Activated CD4-positive, alpha-beta T cell treated with anti-CD3 and anti-CD28 coated beads for 48 hours (primary cell): ENCODE measurements around the gene FBN1.

Source experiments
- DNase-seq: peaks from one replicate; pipeline ENCODE4 v3.0.0-alpha.2; 2020

Gene FBN1

GRCh38 chr15:48388910-48389309 lies 256.6 kb downstream of the FBN1 start:
- no peak for DNase-seq

DNA sequence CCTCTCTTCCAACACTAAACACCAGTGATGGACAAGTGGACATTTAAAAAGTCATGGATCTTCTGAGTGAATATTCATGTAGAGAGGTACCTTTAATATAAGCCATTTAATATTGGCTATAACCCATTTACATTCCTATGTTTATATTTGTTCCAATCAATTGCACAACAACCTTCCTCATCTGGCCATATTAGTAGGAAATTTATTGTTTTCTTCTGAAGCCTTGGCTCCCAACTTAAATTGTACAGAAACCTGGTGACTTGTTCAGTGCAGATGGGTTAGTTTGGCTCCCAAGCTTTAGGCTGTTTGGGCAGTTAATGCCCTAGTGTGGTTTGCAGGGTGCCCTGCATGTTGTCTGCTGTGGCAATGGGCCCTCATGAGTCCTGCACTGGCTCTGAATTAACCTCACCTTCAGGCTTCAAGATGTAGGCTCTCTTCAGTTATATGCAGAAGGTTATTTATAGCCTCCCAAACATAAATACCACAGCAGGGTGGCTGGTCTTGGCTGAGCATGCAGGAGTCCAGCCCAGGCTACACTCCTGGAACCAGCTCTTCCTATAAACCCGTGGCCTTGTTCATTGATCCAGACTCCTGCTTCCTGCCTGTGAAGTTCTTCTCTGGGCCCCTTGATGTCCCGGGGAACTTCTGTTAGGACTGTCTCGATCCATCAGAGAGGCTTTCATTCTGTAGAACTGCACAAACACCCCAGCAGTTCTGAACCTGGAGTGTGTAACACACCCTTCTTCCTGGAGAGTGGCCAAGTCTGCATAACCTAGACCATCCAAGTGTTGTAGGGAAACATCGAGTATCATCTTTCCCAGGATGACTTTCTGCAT lies 257.3 kb downstream of the FBN1 start:
- no peak for DNase-seq

DNA sequence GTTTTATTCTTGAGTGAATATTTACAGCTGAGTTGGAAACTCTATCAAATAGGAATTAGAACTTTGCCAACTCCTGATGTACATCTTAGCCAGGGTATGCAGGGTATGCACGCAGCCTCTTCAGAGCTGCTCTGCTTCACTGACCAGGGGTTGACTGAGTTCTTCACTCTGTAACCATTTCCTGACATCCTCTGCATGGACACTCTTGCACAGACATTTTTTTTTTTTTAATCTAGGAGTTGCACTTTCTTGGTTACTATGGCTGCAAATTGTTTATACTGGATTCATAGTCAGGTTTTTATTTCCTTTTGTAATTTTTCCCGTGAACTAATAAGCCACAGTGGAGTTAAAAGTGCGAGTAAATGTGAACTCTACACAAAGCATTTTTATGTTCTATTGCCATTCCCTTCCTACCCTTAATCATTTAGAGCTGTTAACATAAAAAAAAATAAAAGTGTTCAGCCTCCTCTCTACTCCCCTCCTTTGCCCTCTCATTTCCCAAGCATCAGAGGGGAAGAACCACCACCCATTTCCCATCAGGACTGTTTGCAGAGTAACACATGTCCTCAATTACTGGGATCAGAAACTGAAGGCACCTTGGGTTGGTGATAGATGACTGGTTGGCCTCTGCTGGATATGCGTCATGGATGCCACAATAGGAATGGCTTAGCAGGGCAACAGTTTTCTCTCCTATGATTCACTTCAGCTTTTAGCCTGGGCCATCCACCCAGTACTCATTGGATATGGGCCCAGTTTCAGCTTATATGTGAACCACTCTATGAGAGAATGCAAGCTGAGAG lies 260.3 kb downstream of the FBN1 start:
- DNase-seq = no peak

DNA sequence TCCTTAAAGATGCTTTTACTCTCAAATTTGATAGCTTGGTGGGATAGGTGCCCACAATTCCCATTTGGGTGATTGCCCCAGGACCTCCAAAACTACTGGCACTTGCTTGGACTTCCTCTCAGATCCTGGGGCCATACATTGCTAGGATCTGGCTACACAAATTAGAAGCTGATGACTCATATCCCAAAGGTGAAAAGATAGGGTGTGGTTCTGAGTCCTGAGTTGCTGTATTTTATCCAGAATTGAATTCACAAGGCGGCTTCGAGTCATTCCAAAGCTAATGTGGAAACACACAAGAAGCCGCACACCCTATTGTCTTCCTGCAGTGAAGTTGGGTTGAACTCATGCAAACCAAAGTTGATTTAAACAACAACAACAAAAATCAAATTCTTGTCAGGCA lies 260.9 kb downstream of the FBN1 start:
- no peak for DNase-seq

DNA sequence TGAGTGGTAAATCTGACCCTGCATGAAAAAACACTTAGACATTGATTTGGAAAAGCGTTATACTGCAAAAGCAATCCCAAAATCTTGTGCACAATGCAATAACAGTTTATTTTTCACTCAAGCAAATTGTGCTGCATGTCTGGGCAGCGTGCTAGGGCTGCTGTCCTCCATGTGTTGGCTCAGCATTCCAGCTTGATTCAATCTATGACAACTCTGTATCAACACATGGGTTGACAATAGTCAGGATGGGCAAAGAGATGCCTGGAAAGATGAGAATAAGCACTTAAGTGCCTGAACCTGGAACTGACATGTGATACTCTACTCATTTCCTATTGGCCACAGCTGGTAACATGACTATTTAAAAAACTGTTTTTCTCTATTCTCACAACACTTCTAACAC lies 262.5 kb downstream of the FBN1 start:
- DNase-seq = no peak

DNA sequence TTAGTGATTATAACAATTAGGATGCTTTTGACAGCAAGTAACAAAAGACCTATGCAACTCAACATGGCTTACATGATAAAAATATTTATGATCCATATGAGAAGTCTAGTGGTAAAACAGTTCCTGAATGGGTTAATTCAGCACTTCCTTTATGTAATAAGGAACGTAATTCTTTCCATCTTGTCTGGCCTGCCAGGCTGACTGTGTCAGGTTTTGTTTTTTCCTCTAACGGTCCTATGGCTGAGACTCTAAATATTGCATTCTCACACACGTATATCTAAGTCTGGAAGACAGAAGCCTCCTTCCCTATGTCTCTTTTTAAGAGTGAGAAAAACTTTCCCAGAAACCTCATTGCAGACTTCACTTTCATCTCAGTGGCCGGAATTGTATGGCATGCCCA lies 263.6 kb downstream of the FBN1 start:
- no peak for DNase-seq

DNA sequence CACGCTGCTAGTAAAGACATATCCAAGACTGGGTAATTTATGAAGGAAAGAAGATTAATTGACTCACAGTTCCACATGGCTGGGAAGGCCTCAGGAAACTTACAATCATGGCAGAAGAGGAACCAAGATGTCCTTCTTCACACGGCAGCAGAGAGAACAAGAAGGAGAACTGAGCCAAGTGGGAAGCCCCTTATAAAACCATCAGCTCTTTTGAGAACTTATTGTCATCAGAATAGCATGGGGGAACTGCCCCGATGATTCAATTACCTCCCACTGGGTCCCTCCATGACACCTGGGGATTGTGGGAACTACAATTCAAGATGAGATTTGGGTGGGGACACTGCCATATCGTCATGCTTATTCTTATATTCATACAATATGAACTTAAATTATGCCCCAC lies 265.3 kb downstream of the FBN1 start:
- DNase-seq = no peak

DNA sequence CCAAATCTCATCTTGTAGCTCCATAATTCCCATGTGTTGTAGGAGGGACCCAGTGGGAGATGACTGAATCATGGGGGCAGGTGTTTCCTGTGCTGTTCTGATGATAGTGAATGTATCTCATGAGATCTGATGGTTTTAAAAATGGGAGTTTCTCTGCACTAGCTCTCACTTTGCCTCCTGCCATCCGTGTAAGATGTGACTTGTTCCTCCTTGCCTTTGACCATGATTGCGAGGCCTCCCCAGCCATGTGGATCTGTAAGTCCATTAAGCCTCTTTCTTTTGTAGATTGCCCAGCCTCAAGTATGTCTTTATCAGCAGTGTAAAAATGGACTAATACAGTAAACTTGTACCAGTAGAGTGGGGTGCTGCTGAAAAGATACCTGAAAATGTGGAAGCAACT lies 269.7 kb downstream of the FBN1 start:
- no peak for DNase-seq

DNA sequence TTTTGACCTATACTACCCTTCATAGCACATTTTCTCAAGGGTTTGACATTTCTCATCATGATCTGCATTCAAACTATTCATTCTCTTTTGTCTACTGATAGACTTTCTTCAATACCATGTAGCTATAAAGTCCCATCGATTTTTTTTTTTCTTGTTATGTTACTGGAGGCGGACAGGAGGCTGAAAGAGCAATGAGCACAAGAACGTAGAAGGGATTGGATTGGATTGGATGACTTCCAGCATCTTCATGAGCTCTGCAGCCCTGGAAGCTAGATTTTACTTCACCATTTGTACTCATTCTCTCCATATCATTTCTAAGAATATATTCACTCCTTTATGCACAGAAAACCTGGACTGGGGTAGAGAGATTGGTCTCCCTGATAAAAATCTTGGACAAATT lies 271.0 kb downstream of the FBN1 start:
- no peak for DNase-seq

- no peak for DNase-seq
Observed at GRCh38 chr15:48373821-48374451, 271.6 kb downstream of the FBN1 start.

GRCh38 chr15:48371961-48372360 lies 273.5 kb downstream of the FBN1 start:
- DNase-seq = no peak

DNA sequence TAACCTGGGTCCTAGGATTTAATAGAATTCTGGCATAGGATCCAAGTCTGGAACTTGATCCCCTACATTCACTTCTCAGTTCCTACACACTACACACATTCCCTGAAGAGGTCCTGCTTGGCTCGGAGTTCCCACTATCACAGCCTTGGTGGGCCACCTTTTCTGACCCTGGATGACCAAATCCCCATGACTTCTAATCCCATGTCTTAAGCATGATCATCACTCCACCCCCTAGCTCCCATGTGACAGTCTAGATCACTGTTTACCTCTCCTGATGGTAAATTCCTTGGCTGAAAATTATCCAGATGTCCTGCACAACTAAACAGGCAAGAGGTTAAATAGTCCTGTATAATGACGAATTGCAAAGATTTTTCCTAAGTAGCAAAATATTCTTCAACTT lies 274.0 kb downstream of the FBN1 start:
- no peak for DNase-seq

DNA sequence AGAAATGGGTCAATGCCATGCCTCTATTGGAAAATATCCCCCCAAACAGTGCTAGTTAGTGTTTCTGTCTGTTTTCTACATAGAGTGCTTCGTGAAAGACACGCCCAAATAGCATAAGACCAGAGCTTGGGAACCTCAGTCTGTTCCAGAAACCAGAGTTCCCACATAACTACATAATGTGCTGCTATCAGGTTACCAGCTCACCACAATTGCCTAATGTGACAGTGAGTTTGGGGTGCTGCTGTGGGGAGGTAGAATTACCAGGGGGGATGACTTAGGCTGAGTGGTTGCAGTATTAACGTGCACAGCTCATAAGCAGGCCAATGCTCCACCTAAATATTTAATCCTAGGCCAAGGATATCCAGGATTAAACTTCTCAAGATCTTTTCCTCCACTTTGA lies 275.0 kb downstream of the FBN1 start:
- no peak for DNase-seq

DNA sequence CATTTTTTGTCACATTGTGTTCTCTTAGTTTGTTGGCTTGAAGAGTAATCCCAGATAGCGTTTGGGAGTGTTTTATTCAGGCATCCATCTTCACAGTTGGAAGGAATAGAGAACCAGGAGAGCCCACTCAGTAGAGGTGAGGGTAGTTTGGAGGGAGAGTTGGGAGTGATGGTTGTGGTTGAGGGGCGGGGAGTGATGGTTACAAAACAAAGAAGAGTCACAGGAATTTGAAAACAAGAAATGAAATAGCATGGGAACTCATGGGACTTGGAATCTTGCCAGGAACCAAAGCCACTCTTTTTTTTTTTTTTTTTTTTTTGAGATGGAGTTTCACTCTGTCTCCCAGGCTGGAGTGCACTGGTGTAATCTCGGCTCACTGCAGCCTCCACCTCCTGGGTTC lies 278.0 kb downstream of the FBN1 start:
- DNase-seq = no peak

GRCh38 chr15:48366584-48367312 lies 278.8 kb downstream of the FBN1 start:
- no peak for DNase-seq

- DNase-seq = no peak
Observed at GRCh38 chr15:48365575-48365974, 279.9 kb downstream of the FBN1 start.

DNA sequence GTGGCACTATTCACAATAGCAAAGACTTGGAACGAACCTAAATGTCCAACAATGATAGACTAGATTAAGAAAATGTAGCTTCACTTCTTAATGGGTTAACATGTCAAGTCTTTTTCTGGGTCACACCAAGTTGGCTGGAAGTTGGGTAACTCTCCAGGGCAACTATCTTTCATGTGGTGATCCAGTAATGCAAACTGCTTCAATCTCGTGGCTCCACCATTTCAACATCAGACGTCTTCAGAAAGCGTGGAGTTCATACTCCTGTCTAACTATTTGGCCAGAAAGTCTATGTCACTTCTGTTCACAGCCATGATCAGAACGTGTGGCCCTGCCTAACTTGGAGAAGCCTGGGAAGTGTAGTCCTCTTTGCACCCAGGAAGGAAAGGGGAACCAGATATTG lies 282.0 kb downstream of the FBN1 start:
- DNase-seq = no peak

DNA sequence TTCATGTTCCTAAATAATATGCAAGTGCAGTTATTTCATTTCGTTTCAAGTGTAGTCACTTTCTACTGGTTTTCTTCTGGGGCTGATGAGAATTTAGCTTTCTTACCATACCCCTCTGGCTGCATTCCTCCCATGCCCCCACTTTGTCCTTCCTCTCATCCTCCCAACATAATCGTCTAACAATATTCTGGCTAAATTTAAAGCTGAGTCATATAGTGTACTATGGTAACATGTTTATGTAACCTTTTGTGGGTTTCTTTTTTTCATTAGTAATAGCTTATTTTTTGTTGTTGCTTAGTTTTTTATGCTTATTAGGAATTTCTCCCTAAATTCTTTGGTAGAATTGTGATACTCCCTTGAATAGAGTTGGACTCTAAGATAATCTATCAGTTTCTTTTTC lies 283.8 kb downstream of the FBN1 start:
- DNase-seq = no peak

DNA sequence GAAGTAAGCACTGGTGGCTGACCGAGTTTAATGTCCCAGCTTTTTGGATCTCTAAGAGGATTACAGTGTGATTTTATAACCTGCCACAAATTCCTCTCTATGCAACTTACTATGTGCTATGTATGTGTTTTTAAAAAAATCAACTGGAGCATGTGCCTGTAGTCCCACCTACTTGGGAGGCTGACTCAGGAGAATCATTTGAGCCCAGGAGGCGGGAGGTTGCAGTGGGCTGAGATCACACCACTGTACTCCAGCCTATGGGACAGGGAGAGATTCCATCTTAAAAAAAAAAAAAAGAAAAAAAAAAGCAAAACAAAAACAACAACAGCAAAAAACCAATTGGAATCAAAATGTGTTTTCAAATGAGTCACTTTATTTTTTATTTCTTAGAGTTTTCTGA lies 284.7 kb downstream of the FBN1 start:
- no peak for DNase-seq
